Testis (tissue), 2 donors: ENCODE measurements around the gene PHYKPL.

Experiments used
- POLR2A ChIP-seq: fragments of 450-650 bp; IDR thresholded peaks from one replicate; pipeline ENCODE4 v1.6.1; 2017; ENCODE audit warnings: antibody characterized with exemption, mild to moderate bottlenecking, moderate library complexity
- TF ChIP-seq, protein P1 (sequence below), 3 experiments: fragments of 450-650 bp in 2 of 3; fragments of 200-600 bp in 1 of 3; sonication (generic) in 1 of 3; IDR thresholded peaks; one replicate each; pipeline ENCODE4 v1.5.1; 2016 to 2019; ENCODE audit warnings: antibody characterized with exemption in 3 of 3, mild to moderate bottlenecking in 2 of 3, moderate library complexity in 1 of 3

DNA sequence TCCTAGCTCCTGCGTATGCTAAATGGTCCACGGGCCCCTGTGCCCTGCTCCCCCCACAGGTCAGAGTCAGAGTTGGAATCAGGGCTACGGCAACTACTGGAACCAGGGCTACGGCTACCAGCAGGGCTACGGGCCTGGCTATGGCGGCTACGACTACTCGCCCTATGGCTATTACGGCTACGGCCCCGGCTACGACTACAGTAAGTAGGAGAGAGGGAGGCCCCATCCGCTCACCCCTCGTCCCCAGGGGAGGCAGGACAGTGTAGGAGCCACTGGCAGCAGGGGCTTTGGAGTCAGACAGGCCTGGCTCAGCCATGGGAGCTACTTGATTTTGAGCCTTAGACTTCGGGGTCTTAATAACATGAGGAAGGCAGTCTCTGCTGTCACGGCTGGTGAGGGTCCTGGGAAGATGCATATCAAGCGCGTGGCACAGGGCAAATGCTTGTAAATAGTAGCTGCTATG lies 22.5 kb downstream of the PHYKPL start:
- TF ChIP-seq, protein P1, sequence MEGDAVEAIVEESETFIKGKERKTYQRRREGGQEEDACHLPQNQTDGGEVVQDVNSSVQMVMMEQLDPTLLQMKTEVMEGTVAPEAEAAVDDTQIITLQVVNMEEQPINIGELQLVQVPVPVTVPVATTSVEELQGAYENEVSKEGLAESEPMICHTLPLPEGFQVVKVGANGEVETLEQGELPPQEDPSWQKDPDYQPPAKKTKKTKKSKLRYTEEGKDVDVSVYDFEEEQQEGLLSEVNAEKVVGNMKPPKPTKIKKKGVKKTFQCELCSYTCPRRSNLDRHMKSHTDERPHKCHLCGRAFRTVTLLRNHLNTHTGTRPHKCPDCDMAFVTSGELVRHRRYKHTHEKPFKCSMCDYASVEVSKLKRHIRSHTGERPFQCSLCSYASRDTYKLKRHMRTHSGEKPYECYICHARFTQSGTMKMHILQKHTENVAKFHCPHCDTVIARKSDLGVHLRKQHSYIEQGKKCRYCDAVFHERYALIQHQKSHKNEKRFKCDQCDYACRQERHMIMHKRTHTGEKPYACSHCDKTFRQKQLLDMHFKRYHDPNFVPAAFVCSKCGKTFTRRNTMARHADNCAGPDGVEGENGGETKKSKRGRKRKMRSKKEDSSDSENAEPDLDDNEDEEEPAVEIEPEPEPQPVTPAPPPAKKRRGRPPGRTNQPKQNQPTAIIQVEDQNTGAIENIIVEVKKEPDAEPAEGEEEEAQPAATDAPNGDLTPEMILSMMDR (IDR thresholded peaks at IDR 0.05) = no peak
- no peak for TF ChIP-seq POLR2A
